ENCODE measurements around the gene AFAP1.

Gene AFAP1

DNA sequence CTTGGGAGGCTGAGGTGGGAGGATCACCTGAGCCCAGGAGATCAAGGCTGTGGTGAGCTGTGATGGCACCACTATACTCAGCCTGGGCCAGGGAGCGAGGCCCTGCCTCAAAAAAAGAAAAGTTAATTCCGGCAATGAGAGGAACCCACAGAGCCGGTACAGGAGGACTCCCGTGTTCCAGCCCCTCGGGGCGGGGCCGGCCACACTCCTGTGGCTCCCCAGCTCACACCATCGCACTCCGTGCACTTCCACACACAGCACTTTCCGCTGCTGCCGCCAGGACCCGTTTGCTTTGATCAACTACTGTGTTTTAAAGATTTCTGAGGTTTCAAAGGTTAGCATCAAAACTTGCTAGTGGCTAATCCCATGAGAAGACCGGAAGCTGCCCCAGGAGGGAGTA is 171.7 kb downstream of the AFAP1 start:
- H3K36me3 ChIP-seq (ENCODE audit: control insufficient read depth in 2 of 2, insufficient read depth in 1 of 2, low read length in 2 of 2), result peaks cover 0 to 22% of the 10 kb centered on the region in 2 experiments; a peak in 1 of 3 replicates
- ChIA-PET CTCF (interaction anchor here (0.6 to 3.9 kb wide), 2 partner anchors 13 to 35 kb away, joined by 3 to 39 read pairs; no protein-coding TSS in a partner anchor), POLR2A (no interaction called here)
- H3K27ac ChIP-seq (ENCODE audit: extremely low read depth, low read depth, low read length), result no peak overlapping the region
- H3K4me1 ChIP-seq (ENCODE audit: control insufficient read depth, insufficient read depth, low read length), result no peaks in the 10 kb centered on the region
- TF ChIP-seq, protein P1, sequence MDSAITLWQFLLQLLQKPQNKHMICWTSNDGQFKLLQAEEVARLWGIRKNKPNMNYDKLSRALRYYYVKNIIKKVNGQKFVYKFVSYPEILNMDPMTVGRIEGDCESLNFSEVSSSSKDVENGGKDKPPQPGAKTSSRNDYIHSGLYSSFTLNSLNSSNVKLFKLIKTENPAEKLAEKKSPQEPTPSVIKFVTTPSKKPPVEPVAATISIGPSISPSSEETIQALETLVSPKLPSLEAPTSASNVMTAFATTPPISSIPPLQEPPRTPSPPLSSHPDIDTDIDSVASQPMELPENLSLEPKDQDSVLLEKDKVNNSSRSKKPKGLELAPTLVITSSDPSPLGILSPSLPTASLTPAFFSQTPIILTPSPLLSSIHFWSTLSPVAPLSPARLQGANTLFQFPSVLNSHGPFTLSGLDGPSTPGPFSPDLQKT (IDR thresholded peaks at IDR 0.05; ENCODE audit: borderline replicate concordance, low read depth, low read length), result no peak
- TF ChIP-seq ZFP41 (tag by site-specific recombination; IDR thresholded peaks at IDR 0.05; ENCODE audit: borderline replicate concordance), result no peak
- no peak for TF ChIP-seq KLF7 (tag by site-specific recombination; IDR thresholded peaks at IDR 0.05; ENCODE audit: borderline replicate concordance)
- no peak for TF ChIP-seq ZNF629 (tag by site-specific recombination; IDR thresholded peaks at IDR 0.05)
- TF ChIP-seq, protein P2, sequence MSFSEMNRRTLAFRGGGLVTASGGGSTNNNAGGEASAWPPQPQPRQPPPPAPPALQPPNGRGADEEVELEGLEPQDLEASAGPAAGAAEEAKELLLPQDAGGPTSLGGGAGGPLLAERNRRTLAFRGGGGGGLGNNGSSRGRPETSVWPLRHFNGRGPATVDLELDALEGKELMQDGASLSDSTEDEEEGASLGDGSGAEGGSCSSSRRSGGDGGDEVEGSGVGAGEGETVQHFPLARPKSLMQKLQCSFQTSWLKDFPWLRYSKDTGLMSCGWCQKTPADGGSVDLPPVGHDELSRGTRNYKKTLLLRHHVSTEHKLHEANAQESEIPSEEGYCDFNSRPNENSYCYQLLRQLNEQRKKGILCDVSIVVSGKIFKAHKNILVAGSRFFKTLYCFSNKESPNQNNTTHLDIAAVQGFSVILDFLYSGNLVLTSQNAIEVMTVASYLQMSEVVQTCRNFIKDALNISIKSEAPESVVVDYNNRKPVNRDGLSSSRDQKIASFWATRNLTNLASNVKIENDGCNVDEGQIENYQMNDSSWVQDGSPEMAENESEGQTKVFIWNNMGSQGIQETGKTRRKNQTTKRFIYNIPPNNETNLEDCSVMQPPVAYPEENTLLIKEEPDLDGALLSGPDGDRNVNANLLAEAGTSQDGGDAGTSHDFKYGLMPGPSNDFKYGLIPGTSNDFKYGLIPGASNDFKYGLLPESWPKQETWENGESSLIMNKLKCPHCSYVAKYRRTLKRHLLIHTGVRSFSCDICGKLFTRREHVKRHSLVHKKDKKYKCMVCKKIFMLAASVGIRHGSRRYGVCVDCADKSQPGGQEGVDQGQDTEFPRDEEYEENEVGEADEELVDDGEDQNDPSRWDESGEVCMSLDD (tag by site-specific recombination; IDR thresholded peaks at IDR 0.05), result no peak
- no peak for TF ChIP-seq ZNF664 (tag by site-specific recombination; IDR thresholded peaks at IDR 0.05)
- TF ChIP-seq, protein P3, sequence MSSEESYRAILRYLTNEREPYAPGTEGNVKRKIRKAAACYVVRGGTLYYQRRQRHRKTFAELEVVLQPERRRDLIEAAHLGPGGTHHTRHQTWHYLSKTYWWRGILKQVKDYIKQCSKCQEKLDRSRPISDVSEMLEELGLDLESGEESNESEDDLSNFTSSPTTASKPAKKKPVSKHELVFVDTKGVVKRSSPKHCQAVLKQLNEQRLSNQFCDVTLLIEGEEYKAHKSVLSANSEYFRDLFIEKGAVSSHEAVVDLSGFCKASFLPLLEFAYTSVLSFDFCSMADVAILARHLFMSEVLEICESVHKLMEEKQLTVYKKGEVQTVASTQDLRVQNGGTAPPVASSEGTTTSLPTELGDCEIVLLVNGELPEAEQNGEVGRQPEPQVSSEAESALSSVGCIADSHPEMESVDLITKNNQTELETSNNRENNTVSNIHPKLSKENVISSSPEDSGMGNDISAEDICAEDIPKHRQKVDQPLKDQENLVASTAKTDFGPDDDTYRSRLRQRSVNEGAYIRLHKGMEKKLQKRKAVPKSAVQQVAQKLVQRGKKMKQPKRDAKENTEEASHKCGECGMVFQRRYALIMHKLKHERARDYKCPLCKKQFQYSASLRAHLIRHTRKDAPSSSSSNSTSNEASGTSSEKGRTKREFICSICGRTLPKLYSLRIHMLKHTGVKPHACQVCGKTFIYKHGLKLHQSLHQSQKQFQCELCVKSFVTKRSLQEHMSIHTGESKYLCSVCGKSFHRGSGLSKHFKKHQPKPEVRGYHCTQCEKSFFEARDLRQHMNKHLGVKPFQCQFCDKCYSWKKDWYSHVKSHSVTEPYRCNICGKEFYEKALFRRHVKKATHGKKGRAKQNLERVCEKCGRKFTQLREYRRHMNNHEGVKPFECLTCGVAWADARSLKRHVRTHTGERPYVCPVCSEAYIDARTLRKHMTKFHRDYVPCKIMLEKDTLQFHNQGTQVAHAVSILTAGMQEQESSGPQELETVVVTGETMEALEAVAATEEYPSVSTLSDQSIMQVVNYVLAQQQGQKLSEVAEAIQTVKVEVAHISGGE (tag by site-specific recombination; conservative IDR thresholded peaks at IDR 0.05; ENCODE audit: low read depth), result no peak
- H3K9me3 ChIP-seq (ENCODE audit: control insufficient read depth, insufficient read depth, low read depth, low read length), result no peaks in the 10 kb centered on the region
- no peak overlapping the region for H3K4me3 ChIP-seq (ENCODE audit: low read depth, low read length)

DNA sequence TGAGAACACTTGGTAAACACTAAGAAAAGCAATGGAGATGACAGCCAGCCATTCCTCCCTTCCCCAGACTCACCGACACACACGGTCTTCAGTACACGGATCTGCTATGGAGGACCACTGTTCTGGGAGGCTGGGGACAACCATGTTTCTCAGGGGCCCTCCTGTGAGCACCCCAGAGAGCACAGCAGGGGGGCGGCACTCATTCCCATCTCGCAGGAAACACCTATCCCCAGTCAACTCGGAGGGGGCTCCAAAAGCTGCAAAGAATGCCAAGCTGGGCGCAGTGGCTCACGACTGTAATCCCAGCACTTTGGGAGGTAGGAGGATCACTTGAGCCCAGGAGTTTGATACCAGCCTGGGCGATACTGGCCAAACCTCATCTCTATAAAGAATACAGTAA is 172.1 kb downstream of the AFAP1 start:
- ChIA-PET CTCF (interaction anchor here (3.9 kb wide), 1 partner anchor 36 kb away, joined by 39 read pairs; no protein-coding TSS in a partner anchor), POLR2A (no interaction called here)
- H3K9me3 ChIP-seq (ENCODE audit: control insufficient read depth, insufficient read depth, low read depth, low read length), result no peaks in the 10 kb centered on the region
- H3K36me3 ChIP-seq (ENCODE audit: control insufficient read depth in 2 of 2, insufficient read depth in 1 of 2, low read length in 2 of 2), result peaks cover 0 to 19% of the 10 kb centered on the region in 2 experiments; a peak in 1 of 3 replicates
- H3K27ac ChIP-seq (ENCODE audit: extremely low read depth, low read depth, low read length), result no peak overlapping the region
- H3K4me3 ChIP-seq (ENCODE audit: low read depth, low read length), result no peak overlapping the region
- TF ChIP-seq ZNF596 (tag by site-specific recombination; IDR thresholded peaks at IDR 0.05), result no peak
- no peak for TF ChIP-seq WT1 (tag by site-specific recombination; IDR thresholded peaks at IDR 0.05)
- no peaks in the 10 kb centered on the region for H3K4me1 ChIP-seq (ENCODE audit: control insufficient read depth, insufficient read depth, low read length)

DNA sequence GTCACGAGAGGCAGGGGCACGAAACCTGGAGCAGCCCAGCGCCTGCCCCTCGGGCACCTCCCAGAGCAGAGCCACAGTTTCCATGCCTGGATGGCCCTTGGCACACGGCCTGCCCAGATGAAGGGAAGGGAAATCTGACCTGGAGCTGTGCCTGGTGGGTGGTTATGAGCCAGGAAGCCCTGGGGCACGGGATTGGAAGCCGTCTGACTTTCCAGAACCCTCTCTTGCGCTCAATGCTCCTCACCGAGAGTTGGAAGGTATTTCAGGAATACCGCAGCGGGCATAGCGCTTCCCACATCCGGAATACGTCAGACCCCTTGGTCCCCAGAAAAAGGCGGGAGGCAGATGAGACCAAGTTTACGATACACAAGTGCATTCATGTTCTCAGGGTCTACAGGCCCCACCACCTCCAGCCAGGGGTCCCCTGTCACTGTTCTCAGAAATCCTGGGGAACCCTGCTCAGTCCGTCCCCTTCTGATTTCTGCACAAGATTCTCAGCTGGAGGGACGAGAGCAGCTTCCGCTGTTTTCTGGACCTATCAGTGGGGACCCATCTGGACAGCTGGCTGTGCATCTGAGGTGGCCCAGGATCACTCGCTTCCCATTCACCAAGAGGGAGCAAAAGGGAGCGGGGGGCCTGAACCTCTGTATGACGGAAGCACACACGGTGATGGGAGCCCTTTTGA is 172.9 kb downstream of the AFAP1 start:
- Histone ChIP-seq H3K4me3 (ENCODE audit: low read depth, low read length) (no peak overlapping the region), H3K9me3 (ENCODE audit: control insufficient read depth, insufficient read depth, low read depth, low read length) (no peaks in the 10 kb centered on the region), H3K4me1 (ENCODE audit: control insufficient read depth, insufficient read depth, low read length) (no peaks in the 10 kb centered on the region), H3K27ac (ENCODE audit: extremely low read depth, low read depth, low read length) (no peak overlapping the region), H3K36me3 (ENCODE audit: control insufficient read depth in 2 of 2, insufficient read depth in 1 of 2, low read length in 2 of 2) (peaks cover 0 to 15% of the 10 kb centered on the region in 2 experiments; a peak in 1 of 3 replicates)
- ChIA-PET POLR2A (no interaction called here), CTCF (no interaction called here)
- TF ChIP-seq RBAK (tag by site-specific recombination; IDR thresholded peaks at IDR 0.05) (no peak), ZBTB17 (tag by site-specific recombination; IDR thresholded peaks at IDR 0.05) (no peak), ZNF560 (tag by site-specific recombination; IDR thresholded peaks at IDR 0.05; ENCODE audit: borderline replicate concordance) (no peak), ZNF558 (tag by site-specific recombination; IDR thresholded peaks at IDR 0.05) (no peak), IKZF3 (tag by site-specific recombination; IDR thresholded peaks at IDR 0.05) (no peak), ZNF311 (tag by site-specific recombination; IDR thresholded peaks at IDR 0.05; ENCODE audit: borderline replicate concordance) (no peak), ZNF423 (tag by site-specific recombination; IDR thresholded peaks at IDR 0.05) (no peak), ZNF223 (tag by site-specific recombination; IDR thresholded peaks at IDR 0.05) (no peak), ZNF610 (tag by site-specific recombination; IDR thresholded peaks at IDR 0.05; ENCODE audit: borderline replicate concordance) (no peak), MYNN (tag by site-specific recombination; IDR thresholded peaks at IDR 0.05; ENCODE audit: borderline replicate concordance) (no peak), ZBTB20 (tag by site-specific recombination; IDR thresholded peaks at IDR 0.05) (no peak), KLF16 (tag by site-specific recombination; IDR thresholded peaks at IDR 0.05) (no peak), ZNF391 (tag by site-specific recombination; IDR thresholded peaks at IDR 0.05; ENCODE audit: borderline replicate concordance, low read depth) (no peak)
- TF ChIP-seq, protein P4, sequence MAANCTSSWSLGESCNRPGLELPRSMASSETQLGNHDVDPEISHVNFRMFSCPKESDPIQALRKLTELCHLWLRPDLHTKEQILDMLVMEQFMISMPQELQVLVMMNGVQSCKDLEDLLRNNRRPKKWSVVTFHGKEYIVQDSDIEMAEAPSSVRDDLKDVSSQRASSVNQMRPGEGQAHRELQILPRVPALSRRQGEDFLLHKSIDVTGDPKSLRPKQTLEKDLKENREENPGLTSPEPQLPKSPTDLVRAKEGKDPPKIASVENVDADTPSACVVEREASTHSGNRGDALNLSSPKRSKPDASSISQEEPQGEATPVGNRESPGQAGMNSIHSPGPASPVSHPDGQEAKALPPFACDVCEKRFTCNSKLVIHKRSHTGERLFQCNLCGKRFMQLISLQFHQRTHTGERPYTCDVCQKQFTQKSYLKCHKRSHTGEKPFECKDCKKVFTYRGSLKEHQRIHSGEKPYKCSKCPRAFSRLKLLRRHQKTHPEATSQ (tag by site-specific recombination; IDR thresholded peaks at IDR 0.05), result no peak
